ENCODE measurements around the gene TNS2. TPM values are rescaled to one million over a fixed set of nuclear protein-coding genes. Genes with fewer than 3 reads are reported as not detected.
A peak's percentile ranks its signal among the peaks of the same experiment; 100 is the strongest.

TNS2 gene
- total and polyA plus RNA-seq, 2 donors (not counting 1 experiment from before 2014, with no cell fraction given): 0.60 to 1.3 TPM

DNA sequence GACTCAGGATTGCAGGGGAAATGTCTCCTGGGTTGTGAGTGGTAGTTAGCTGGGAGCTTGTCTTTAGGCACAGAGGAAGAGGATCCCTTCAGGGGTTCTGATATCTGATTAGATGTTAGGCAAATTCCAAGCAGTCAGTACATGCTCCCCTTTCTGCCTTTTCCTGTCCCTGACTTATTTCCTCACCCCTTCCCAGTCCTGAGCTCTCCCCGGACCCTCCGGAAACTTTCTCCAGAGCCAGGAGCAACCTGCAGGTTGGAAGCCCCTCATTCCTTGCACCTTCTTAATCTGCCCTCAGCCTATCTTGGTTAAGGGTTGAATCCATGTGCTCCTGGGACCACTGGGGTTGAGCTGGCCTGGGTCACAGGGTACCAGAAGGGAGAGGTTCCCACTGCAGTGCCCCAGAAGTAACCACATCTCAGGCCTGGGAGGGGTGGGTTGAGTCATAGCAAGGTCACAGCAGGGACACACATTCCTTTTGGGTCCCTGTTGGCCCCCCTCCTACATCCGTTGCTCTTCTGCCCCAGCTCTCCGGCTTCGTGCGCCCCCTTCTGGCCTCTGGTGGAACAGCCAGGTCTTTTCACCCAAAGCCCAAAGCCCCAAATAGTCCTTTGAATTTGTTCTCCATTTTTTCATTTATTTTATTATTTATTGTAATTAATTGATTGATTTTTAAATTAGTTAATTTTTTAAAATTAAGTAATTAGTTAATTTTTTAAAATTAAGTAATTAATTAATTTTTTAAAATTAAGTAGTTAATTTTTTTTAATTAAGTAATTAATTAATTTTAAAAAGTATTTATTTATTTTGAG is 49.4 kb downstream of the TNS2 start:
- Histone ChIP-seq H3K4me1 (ENCODE audit: control insufficient read depth in 2 of 2, insufficient read depth in 2 of 2, low read length in 2 of 2) (peaks cover 37 to 48% of the 10 kb centered on the region in 2 donors), H3K36me3 (replicated peaks in 1 of 2; ENCODE audit: control extremely low read depth in 1 of 2, control insufficient read depth in 1 of 2, extremely low read depth in 1 of 2, insufficient read depth in 2 of 2, low read length in 1 of 2) (no peaks in the 10 kb centered on the region), H3K27ac (ENCODE audit: low read length in 2 of 2) (no peak overlapping the region), H3K4me2 (replicated peaks; ENCODE audit: low read depth, low read length, poor library complexity, severe bottlenecking) (peak overlapping the region; percentile 23), H3K9me3 (ENCODE audit: control extremely low read depth in 1 of 3, control insufficient read depth in 2 of 3, insufficient read depth in 1 of 3, low read length in 2 of 3) (no peaks in the 10 kb centered on the region), H4K20me1 (ENCODE audit: control insufficient read depth, insufficient read depth, low read length, poor library complexity, severe bottlenecking) (no peaks in the 10 kb centered on the region), H3K79me2 (ENCODE audit: control insufficient read depth, insufficient read depth, low read length) (no peaks in the 10 kb centered on the region), H3K9ac (ENCODE audit: low read length) (no peak overlapping the region), H3K4me3 (ENCODE audit: control extremely low read depth in 1 of 5, extremely low read depth in 1 of 5, insufficient read depth in 1 of 5, low read depth in 2 of 5, low read length in 4 of 5) (no peak overlapping the region), H2AFZ (ENCODE audit: insufficient read depth, low read depth, low read length, poor library complexity, severe bottlenecking) (no peak overlapping the region), H3K27me3 (replicated peaks in 1 of 4; ENCODE audit: control extremely low read depth in 1 of 4, control insufficient read depth in 3 of 4, insufficient read depth in 4 of 4, low read length in 3 of 4) (peaks cover 0 to 18% (median 7%) of the 10 kb centered on the region in 4 experiments)
- no CpG with 5 or more reads among the region's 6 CpGs for WGBS (ENCODE audit: insufficient coverage)
- POLR2A ChIA-PET: interaction anchor here (0.5 to 2.6 kb wide), 2 partner anchors 20 to 28 kb away, joined by 8 to 11 read pairs; partner anchors contain the start of gene SPRYD3
- no peaks in the 10 kb centered on the region for H3K9me3 Mint-ChIP-seq (ENCODE audit: insufficient read depth)
- peak overlapping the region; percentile 90 for H3K4me3 Mint-ChIP-seq
- DNase-seq: peak; percentile 87
- ATAC-seq (ENCODE audit: low read depth): peak; percentile 68
- peak overlapping the region; percentile 59 for H3K27ac Mint-ChIP-seq
- H3K4me1 Mint-ChIP-seq: peaks cover 42% of the 10 kb centered on the region
- intact Hi-C loops (cut with micrococcal nuclease): loop anchor here (1.0 to 5.0 kb wide), 2 partner anchors 33 to 47 kb away; partner anchors contain the start of gene TNS2
- CTCF ChIA-PET: interaction anchor here (0.6 to 13.1 kb wide), 25 partner anchors 9 to 1300 kb away, joined by 3 to 344 read pairs (median 5); partner anchors contain the start of gene SPRYD3
- no peak for TF ChIP-seq EZH2 (IDR thresholded peaks at IDR 0.05; ENCODE audit: borderline replicate concordance, insufficient read depth, low read depth, low read length, poor library complexity, severe bottlenecking)
- TF ChIP-seq, protein P1, sequence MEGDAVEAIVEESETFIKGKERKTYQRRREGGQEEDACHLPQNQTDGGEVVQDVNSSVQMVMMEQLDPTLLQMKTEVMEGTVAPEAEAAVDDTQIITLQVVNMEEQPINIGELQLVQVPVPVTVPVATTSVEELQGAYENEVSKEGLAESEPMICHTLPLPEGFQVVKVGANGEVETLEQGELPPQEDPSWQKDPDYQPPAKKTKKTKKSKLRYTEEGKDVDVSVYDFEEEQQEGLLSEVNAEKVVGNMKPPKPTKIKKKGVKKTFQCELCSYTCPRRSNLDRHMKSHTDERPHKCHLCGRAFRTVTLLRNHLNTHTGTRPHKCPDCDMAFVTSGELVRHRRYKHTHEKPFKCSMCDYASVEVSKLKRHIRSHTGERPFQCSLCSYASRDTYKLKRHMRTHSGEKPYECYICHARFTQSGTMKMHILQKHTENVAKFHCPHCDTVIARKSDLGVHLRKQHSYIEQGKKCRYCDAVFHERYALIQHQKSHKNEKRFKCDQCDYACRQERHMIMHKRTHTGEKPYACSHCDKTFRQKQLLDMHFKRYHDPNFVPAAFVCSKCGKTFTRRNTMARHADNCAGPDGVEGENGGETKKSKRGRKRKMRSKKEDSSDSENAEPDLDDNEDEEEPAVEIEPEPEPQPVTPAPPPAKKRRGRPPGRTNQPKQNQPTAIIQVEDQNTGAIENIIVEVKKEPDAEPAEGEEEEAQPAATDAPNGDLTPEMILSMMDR (IDR thresholded peaks at IDR 0.05): peak; percentile 97
- peaks cover 12% of the 10 kb centered on the region for H3K27me3 Mint-ChIP-seq
